GM12873 (cell line): ENCODE measurements around the gene NECTIN1.

Experiments
- TF ChIP-seq, protein P1 (sequence below): IDR thresholded peaks from 2 replicates; pipeline ENCODE4 v1.5.1; 2012; ENCODE audit warnings: low read depth, mild to moderate bottlenecking, moderate library complexity, low read length, control low read depth; ENCODE audit not compliant: insufficient read depth; ENCODE audit errors: missing control alignments

The NECTIN1 gene

GRCh38 chr11:119607726-119608125, 121.3 kb downstream of the NECTIN1 start:
- TF ChIP-seq, protein P1, sequence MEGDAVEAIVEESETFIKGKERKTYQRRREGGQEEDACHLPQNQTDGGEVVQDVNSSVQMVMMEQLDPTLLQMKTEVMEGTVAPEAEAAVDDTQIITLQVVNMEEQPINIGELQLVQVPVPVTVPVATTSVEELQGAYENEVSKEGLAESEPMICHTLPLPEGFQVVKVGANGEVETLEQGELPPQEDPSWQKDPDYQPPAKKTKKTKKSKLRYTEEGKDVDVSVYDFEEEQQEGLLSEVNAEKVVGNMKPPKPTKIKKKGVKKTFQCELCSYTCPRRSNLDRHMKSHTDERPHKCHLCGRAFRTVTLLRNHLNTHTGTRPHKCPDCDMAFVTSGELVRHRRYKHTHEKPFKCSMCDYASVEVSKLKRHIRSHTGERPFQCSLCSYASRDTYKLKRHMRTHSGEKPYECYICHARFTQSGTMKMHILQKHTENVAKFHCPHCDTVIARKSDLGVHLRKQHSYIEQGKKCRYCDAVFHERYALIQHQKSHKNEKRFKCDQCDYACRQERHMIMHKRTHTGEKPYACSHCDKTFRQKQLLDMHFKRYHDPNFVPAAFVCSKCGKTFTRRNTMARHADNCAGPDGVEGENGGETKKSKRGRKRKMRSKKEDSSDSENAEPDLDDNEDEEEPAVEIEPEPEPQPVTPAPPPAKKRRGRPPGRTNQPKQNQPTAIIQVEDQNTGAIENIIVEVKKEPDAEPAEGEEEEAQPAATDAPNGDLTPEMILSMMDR = no peak

DNA sequence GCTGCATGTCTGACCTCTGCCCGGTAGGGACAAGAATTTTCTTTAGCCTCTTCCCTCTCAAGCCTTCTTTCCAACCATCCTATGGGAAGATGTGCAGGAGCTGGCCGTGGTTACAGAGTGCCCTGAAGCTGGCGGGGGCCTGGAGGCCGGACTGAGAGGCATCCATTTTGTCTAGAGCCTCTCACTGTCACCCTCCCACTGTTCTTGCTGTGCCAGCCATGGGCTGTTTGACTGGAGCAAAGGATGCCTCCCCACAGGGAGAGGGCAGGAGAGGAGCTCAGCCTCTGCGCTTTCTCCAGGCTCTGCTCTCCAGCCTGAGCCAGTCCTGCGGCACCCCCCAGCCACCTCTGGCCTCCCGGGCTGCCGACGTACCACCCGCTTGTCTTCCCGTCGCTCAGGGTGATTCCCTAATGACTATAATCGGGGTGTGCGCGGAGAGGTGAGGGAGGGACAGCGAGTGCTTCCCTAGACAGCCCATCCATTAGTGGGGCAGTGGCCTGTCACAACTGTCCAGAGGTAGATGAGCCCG, 123.8 kb downstream of the NECTIN1 start:
- TF ChIP-seq, protein P1 = no peak

DNA sequence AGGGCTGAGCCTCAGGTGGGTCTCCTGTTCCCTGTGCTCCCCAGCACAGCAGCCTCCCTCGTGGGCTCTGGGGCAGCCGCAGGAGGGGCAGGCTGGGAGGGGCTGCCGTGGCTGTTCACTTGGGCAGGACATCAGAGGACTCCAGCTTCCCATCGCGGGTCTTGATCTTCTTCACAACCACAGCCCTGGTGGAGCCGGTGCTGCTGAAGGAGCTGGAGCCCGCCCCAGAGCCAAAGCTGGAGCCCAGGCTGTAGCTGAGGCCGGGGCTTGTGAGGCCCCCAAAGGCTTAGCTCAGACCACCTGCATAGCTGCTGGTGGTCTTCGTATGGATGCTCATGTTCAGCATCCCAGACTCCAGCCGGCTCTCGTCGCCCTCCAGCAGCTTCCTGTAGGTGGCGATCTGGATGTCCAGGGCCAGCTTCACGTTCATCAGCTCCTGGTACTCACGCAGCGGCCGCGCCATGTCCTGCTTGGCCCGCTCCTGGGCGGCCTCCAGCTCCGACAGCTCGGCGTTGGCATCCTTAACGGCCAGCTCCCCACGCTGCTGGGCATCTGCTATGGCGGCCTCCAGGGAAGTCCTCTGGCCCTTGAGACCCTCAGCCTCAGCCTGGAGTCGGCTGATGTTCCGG, 126.1 kb downstream of the NECTIN1 start:
- TF ChIP-seq, protein P1 = no peak

- TF ChIP-seq, protein P1 = no peak
These were observed 129.0 kb downstream of the NECTIN1 start for GRCh38 chr11:119599864-119600541.

- TF ChIP-seq, protein P1 = no peak
These were observed 134.3 kb downstream of the NECTIN1 start for GRCh38 chr11:119594639-119595249.

- TF ChIP-seq, protein P1 = no peak
These were observed 135.7 kb downstream of the NECTIN1 start for GRCh38 chr11:119593346-119593745.

DNA sequence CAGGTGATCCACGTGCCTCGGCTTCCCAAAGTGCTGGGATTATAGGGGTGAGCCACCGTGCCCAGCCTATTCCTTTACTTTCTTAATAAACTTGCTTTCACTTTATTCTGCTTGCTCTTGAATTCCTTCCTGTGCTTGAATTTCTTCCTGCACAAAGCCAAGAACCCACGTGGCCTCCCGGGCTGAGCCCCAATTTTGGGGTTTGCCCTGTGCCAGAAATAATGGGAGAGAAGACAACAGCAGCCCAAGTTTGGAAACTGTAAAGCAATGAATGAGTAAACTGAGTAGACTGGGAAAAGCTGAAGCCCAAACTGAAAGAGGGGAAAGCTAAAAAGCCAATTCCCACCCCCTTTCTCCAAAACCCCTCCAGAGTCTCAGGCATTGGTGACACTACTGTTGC, 136.4 kb downstream of the NECTIN1 start:
- TF ChIP-seq, protein P1 = no peak
